Activated B cell treated with CpG ODN at 0.5 μM for 24 hours (primary cell): Measurements from ENCODE around the gene SBNO2. TPM values are rescaled to one million over a fixed set of nuclear protein-coding genes. Genes with fewer than 3 reads are reported as not detected.
"Not testable (repeated sequence)": the region's sequence is repeated elsewhere in the genome, so short reads cannot be mapped to it uniquely, and the experiment has no call there.

Experiments
- ATAC-seq: fragments of 200-7000 bp; cut with Tn5 transposase; one replicate; pipeline ENCODE4 v1.10.0; 2021; ENCODE audit warnings: low read depth, mild to moderate bottlenecking, moderate library complexity
- CTCF ChIA-PET: fragments of 350-600 bp; sonication (Branson Sonifier 250); formaldehyde crosslinking; loops from one replicate; lab custom pipeline; 2021; ENCODE audit warnings: antibody characterized with exemption; lab: Charles Lee
- POLR2A ChIA-PET: fragments of 350-600 bp; sonication (Branson Sonifier 250); formaldehyde crosslinking; loops from one replicate; lab custom pipeline; 2021; ENCODE audit warnings: antibody characterized with exemption; lab: Charles Lee
- DNase-seq: peaks from one replicate; pipeline ENCODE4 v3.0.0; 2022
- H3K27ac Mint-ChIP-seq: one replicate; pipeline ENCODE4 v1.8.0; 2020; ENCODE audit warnings: mixed read lengths
- H3K27me3 Mint-ChIP-seq: one replicate; pipeline ENCODE4 v1.8.0; 2021; ENCODE audit warnings: mixed read lengths
- H3K36me3 Mint-ChIP-seq: one replicate; pipeline ENCODE4 v1.8.0; 2021; ENCODE audit warnings: low read depth, mixed read lengths
- H3K4me1 Mint-ChIP-seq: one replicate; pipeline ENCODE4 v1.8.0; 2021; ENCODE audit warnings: mixed read lengths
- H3K4me3 Mint-ChIP-seq: one replicate; pipeline ENCODE4 v1.8.0; 2020; ENCODE audit warnings: mild to moderate bottlenecking, mixed read lengths
- H3K9me3 Mint-ChIP-seq: one replicate; pipeline ENCODE4 v1.8.0; 2020; ENCODE audit warnings: mixed read lengths
- CTCF ChIP-seq: fragments of 200-600 bp; IDR thresholded peaks from one replicate; pipeline ENCODE4 v1.8.0; 2022; ENCODE audit warnings: antibody characterized with exemption, mild to moderate bottlenecking
- intact Hi-C: fragments of 100-400 bp; cut with micrococcal nuclease; formaldehyde crosslinking; loops from one replicate; pipeline ENCODE4 v1.15.1; 2024
- total RNA-seq: library from RNA; stranded (reverse); gene quantifications from 2 replicates; pipeline ENCODE4 v1.2.3, GENCODE V29; 2022

The SBNO2 gene
- total RNA-seq, 1 donor from 2014 or later: 127 TPM

GRCh38 chr19:1213391-1214286 is 39.6 kb upstream of the SBNO2 start:
- intact Hi-C loops: no loop called here
- TF ChIP-seq CTCF: no peak
- H3K36me3 Mint-ChIP-seq: peaks cover 37% of the 10 kb centered on the region
- ChIA-PET CTCF (interaction anchor here (1.4 to 1.8 kb wide), 2 partner anchors 30 to 100 kb away, joined by 5 read pairs; no protein-coding TSS in a partner anchor), POLR2A (interaction anchor here (0.8 to 1.5 kb wide), 7 partner anchors 9 to 230 kb away, joined by 3 to 11 read pairs (median 4); partner anchors contain the start of genes ARHGAP45, CIRBP and WDR18)
- ATAC-seq: peak; percentile 77
- DNase-seq: no peak
- peaks cover 32% of the 10 kb centered on the region for H3K4me1 Mint-ChIP-seq
- no peaks in the 10 kb centered on the region for H3K9me3 Mint-ChIP-seq
- peak overlapping the region; percentile 67 for H3K4me3 Mint-ChIP-seq
- H3K27me3 Mint-ChIP-seq: no peaks in the 10 kb centered on the region
- peak overlapping the region; percentile 83 for H3K27ac Mint-ChIP-seq

GRCh38 chr19:1211494-1212234 is 37.6 kb upstream of the SBNO2 start:
- intact Hi-C loops: no loop called here
- Mint-ChIP-seq H3K27ac (no peak overlapping the region), H3K4me1 (peaks cover 49% of the 10 kb centered on the region), H3K9me3 (no peaks in the 10 kb centered on the region), H3K27me3 (no peaks in the 10 kb centered on the region), H3K4me3 (no peak overlapping the region), H3K36me3 (peaks cover 32% of the 10 kb centered on the region)
- DNase-seq: no peak
- CTCF ChIA-PET: no interaction called here
- TF ChIP-seq CTCF: no peak
- ATAC-seq: no peak
- POLR2A ChIA-PET: interaction anchor here (0.6 to 0.7 kb wide), 2 partner anchors 10 to 127 kb away, joined by 3 to 13 read pairs; no protein-coding TSS in a partner anchor

GRCh38 chr19:1210227-1210538 is 36.1 kb upstream of the SBNO2 start:
- CTCF ChIA-PET: interaction anchor here (0.6 to 0.9 kb wide), 2 partner anchors 28 to 97 kb away, joined by 3 read pairs; no protein-coding TSS in a partner anchor
- Mint-ChIP-seq H3K4me3 (no peak overlapping the region), H3K36me3 (peaks cover 27% of the 10 kb centered on the region), H3K9me3 (no peaks in the 10 kb centered on the region), H3K4me1 (peaks cover 51% of the 10 kb centered on the region), H3K27ac (no peak overlapping the region), H3K27me3 (no peaks in the 10 kb centered on the region)
- ATAC-seq (no peak), DNase-seq (no peak)
- intact Hi-C loops: no loop called here
- POLR2A ChIA-PET: no interaction called here
- no peak for TF ChIP-seq CTCF

GRCh38 chr19:1208830-1209229 is 34.8 kb upstream of the SBNO2 start:
- peaks cover 45% of the 10 kb centered on the region for H3K4me1 Mint-ChIP-seq
- CTCF ChIA-PET, intact Hi-C loops, H3K27ac Mint-ChIP-seq, H3K4me3 Mint-ChIP-seq, H3K9me3 Mint-ChIP-seq, DNase-seq, ATAC-seq, H3K27me3 Mint-ChIP-seq: not testable (repeated sequence)
- peaks cover 25% of the 10 kb centered on the region for H3K36me3 Mint-ChIP-seq
- POLR2A ChIA-PET: interaction anchor here (0.7 kb wide), 1 partner anchor 30 kb away, joined by 3 read pairs; no protein-coding TSS in a partner anchor

- Mint-ChIP-seq H3K9me3 (no peaks in the 10 kb centered on the region), H3K4me1 (peaks cover 40% of the 10 kb centered on the region)
Observed at GRCh38 chr19:1206864-1207450, 32.9 kb upstream of the SBNO2 start.

More at GRCh38 chr19:1206864-1207450, 32.9 kb upstream of the SBNO2 start:
- Mint-ChIP-seq H3K36me3 (peaks cover 18% of the 10 kb centered on the region), H3K4me3 (peak overlapping the region; percentile 89), H3K27ac (peak overlapping the region; percentile 80), H3K27me3 (no peaks in the 10 kb centered on the region)
- peak; percentile 42 for DNase-seq
- intact Hi-C loops: no loop called here
- TF ChIP-seq CTCF: no peak
- peak; percentile 2 for ATAC-seq
- POLR2A ChIA-PET: interaction anchor here (0.8 to 1.1 kb wide), 3 partner anchors 62 to 146 kb away, joined by 3 to 5 read pairs (median 3); partner anchors contain the start of gene CIRBP
- CTCF ChIA-PET: no interaction called here
